Measurements from ENCODE around the gene KCNA10.

- TF ChIP-seq CTCF (IDR thresholded peaks at IDR 0.05; ENCODE audit: low read depth, low read length), result no peak
- no peak for TF ChIP-seq POLR2A (IDR thresholded peaks at IDR 0.05; ENCODE audit: extremely low read depth, insufficient read length)
- no peak for TF ChIP-seq MYC (IDR thresholded peaks at IDR 0.05; ENCODE audit: low read depth, low read length)
- no peak for TF ChIP-seq MAX (IDR thresholded peaks at IDR 0.05; ENCODE audit: low read depth, low read length)
Observed at GRCh38 chr1:110565565-110565964, 46.6 kb upstream of the KCNA10 start.
